Adrenal gland (tissue), 5 donors: ENCODE results near the gene VAMP3.

Experiments used
- POLR2A ChIP-seq, 2 donors: fragments of 450-650 bp; IDR thresholded peaks; one replicate each; pipeline ENCODE4 v1.6.1; 2017; ENCODE audit warnings: antibody characterized with exemption in 2 of 2, mild to moderate bottlenecking in 2 of 2, moderate library complexity in 1 of 2
- TF ChIP-seq, protein P1 (sequence below), 6 experiments: fragments of 450-650 bp in 4 of 6; fragments of 200-600 bp in 2 of 6; sonication (generic) in 1 of 6; IDR thresholded peaks; 1 replicate in 5 of 6; 2 replicates in 1 of 6; pipeline versions ENCODE4 v1.5.1 to v1.8.0; 2016 to 2021; ENCODE audit warnings: antibody characterized with exemption in 6 of 6, mild to moderate bottlenecking in 2 of 6, moderate library complexity in 1 of 6
- donor health status: DM: no; HTN: no; CAD: no.

- TF ChIP-seq, protein P1, sequence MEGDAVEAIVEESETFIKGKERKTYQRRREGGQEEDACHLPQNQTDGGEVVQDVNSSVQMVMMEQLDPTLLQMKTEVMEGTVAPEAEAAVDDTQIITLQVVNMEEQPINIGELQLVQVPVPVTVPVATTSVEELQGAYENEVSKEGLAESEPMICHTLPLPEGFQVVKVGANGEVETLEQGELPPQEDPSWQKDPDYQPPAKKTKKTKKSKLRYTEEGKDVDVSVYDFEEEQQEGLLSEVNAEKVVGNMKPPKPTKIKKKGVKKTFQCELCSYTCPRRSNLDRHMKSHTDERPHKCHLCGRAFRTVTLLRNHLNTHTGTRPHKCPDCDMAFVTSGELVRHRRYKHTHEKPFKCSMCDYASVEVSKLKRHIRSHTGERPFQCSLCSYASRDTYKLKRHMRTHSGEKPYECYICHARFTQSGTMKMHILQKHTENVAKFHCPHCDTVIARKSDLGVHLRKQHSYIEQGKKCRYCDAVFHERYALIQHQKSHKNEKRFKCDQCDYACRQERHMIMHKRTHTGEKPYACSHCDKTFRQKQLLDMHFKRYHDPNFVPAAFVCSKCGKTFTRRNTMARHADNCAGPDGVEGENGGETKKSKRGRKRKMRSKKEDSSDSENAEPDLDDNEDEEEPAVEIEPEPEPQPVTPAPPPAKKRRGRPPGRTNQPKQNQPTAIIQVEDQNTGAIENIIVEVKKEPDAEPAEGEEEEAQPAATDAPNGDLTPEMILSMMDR (IDR thresholded peaks at IDR 0.05), result no peak
- TF ChIP-seq POLR2A (IDR thresholded peaks at IDR 0.05), result no peak
Measured at GRCh38 chr1:7755448-7755847, 15.6 kb upstream of the VAMP3 start.
